Esophagus squamous epithelium (tissue), 4 donors: ENCODE data around the gene SMARCAL1.

Source experiments
- POLR2A ChIP-seq, 4 donors: fragments of 450-650 bp; IDR thresholded peaks; one replicate each; pipeline ENCODE4 v1.6.1; 2017; ENCODE audit warnings: antibody characterized with exemption in 4 of 4, mild to moderate bottlenecking in 4 of 4, moderate library complexity in 3 of 4
- TF ChIP-seq, protein P1 (sequence below), 6 experiments: fragments of 450-650 bp in 4 of 6; fragments of 200-600 bp in 2 of 6; sonication (generic) in 2 of 6; IDR thresholded peaks; one replicate each; pipeline ENCODE4 v1.5.1; 2016 to 2019; ENCODE audit warnings: antibody characterized with exemption in 6 of 6, mild to moderate bottlenecking in 4 of 6, moderate library complexity in 4 of 6

DNA sequence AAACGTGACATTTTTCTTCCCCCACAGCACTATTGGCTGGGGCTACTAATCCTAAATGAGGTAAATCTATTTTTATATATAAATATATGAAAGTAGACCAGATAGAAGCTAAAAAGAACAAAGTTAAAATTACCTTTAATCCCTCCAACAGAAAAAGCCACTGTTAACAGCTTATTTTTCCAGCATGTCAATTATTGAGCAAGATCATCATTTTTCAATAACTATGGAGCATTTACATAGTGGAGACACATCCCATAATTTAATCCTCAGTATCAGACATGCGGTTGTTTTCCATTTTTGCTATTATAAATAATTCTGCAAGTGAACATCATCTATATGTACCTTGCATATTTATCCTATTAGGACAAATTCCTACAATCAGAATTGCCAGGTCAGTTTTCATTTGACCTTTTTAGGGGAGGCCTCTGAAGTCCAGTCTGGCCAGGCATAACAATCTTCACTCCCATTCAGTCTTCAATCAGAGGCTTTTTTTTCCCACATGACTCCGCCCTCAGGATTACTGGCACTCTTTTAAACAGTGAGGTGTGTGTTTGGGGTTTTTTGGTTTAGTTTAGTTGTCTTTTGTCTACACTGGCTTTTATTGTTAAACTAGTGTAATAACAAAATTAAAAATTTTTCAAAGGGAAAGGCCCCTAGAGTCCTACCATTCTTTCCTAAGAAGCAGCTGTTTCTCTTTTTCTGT, 29.2 kb downstream of the SMARCAL1 start:
- no peak for TF ChIP-seq POLR2A (IDR thresholded peaks at IDR 0.05)
- TF ChIP-seq, protein P1, sequence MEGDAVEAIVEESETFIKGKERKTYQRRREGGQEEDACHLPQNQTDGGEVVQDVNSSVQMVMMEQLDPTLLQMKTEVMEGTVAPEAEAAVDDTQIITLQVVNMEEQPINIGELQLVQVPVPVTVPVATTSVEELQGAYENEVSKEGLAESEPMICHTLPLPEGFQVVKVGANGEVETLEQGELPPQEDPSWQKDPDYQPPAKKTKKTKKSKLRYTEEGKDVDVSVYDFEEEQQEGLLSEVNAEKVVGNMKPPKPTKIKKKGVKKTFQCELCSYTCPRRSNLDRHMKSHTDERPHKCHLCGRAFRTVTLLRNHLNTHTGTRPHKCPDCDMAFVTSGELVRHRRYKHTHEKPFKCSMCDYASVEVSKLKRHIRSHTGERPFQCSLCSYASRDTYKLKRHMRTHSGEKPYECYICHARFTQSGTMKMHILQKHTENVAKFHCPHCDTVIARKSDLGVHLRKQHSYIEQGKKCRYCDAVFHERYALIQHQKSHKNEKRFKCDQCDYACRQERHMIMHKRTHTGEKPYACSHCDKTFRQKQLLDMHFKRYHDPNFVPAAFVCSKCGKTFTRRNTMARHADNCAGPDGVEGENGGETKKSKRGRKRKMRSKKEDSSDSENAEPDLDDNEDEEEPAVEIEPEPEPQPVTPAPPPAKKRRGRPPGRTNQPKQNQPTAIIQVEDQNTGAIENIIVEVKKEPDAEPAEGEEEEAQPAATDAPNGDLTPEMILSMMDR (IDR thresholded peaks at IDR 0.05) = no peak
